Adipocyte (in vitro differentiated cells): Measurements from ENCODE around the gene ADH7.
"Not testable (repeated sequence)": the region's sequence is repeated elsewhere in the genome, so short reads cannot be mapped to it uniquely, and the experiment has no call there.

Experiments used
- DNase-seq: peaks from one replicate; pipeline ENCODE4 v3.0.0-alpha.2; 2015; ENCODE audit warnings: low read depth
- H3K27me3 ChIP-seq: replicated peaks from 2 replicates; pipeline ENCODE4 v1.7.0; 2013; ENCODE audit warnings: mild to moderate bottlenecking, low read length, moderate library complexity; ENCODE audit not compliant: control insufficient read depth, insufficient read depth
- H3K36me3 ChIP-seq: 2 replicates; pipeline ENCODE4 v1.7.0; 2013; ENCODE audit warnings: low read length, mild to moderate bottlenecking, moderate library complexity; ENCODE audit not compliant: control insufficient read depth, insufficient read depth, severe bottlenecking
- H3K4me1 ChIP-seq: 2 replicates; pipeline ENCODE4 v1.7.0; 2013; ENCODE audit warnings: mild to moderate bottlenecking, low read length, moderate library complexity; ENCODE audit not compliant: control insufficient read depth, insufficient read depth
- H3K4me3 ChIP-seq: 2 replicates; pipeline ENCODE4 v1.7.0; 2013; ENCODE audit warnings: mild to moderate bottlenecking, low read length, moderate library complexity
- H3K9ac ChIP-seq: 2 replicates; pipeline ENCODE4 v1.7.0; 2013; ENCODE audit warnings: mild to moderate bottlenecking, low read length, moderate library complexity
- H3K9me3 ChIP-seq: 2 replicates; pipeline ENCODE4 v1.7.0; 2013; ENCODE audit warnings: mild to moderate bottlenecking, low read length, moderate library complexity; ENCODE audit not compliant: control insufficient read depth

ADH7 gene

DNA sequence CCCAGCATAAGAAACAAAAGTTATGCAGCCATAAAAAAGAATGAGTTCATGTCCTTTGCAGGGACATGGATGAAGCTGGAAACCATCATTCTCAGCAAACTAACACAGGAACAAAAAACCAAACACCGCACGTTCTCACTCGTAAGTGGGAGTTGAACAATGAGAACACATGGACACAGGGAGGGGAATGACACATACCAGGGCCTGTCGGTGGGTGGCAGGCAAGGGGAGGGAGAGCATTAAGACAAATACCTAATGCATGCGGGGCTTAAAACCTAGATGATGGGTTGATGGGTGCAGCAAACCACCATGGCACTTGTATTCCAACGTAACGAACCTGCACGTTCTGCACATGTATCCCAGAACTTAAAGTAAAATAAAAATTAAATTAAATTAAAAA is 19.4 kb downstream of the ADH7 start:
- not testable (repeated sequence) for H3K9me3 ChIP-seq, H3K27me3 ChIP-seq, H3K36me3 ChIP-seq, DNase-seq, H3K4me3 ChIP-seq, H3K9ac ChIP-seq
- peaks cover 39% of the 10 kb centered on the region for H3K4me1 ChIP-seq

DNA sequence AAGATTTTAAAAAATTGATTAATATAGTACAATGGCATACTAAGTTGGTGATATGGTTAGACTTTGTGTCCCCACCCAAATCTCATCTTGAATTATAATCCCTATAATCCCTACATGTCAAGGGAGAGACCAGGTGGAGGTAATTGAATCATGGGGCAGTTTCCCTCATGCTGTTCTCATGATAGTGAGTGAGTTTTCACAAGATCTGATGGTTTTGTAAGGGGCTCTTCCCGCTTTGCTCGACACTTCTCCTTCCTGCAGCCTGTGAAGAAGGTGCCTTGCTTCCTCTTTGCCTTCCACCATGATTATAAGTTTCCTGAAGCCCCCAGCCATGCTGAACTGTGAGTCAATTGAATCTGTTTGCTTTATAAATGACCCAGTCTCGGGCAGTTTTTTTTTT is 20.2 kb downstream of the ADH7 start:
- peak overlapping the region; percentile 6 for H3K9ac ChIP-seq
- H3K36me3 ChIP-seq, H3K9me3 ChIP-seq, H3K27me3 ChIP-seq, H3K4me3 ChIP-seq, DNase-seq: not testable (repeated sequence)
- peaks cover 39% of the 10 kb centered on the region for H3K4me1 ChIP-seq

DNA sequence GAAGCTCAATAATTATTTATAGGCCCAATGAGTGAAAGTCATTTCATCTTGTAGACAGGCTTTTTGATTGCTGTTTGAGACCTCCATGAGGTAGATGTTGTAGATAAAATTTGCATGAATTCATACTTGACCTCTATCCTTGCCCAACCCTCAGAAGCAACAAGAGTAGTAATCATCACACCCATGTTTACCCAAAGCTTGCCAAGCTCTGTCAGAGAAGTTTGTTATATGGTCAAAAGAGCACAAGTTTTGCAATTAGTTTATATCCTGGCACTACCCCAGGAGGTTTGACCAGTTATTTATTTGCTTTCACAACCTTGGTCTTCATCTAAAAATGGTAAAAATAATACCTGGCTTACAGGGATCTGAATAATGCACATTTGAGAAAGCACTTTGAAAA is 20.7 kb downstream of the ADH7 start:
- H3K9me3 ChIP-seq = no peaks in the 10 kb centered on the region

DNA sequence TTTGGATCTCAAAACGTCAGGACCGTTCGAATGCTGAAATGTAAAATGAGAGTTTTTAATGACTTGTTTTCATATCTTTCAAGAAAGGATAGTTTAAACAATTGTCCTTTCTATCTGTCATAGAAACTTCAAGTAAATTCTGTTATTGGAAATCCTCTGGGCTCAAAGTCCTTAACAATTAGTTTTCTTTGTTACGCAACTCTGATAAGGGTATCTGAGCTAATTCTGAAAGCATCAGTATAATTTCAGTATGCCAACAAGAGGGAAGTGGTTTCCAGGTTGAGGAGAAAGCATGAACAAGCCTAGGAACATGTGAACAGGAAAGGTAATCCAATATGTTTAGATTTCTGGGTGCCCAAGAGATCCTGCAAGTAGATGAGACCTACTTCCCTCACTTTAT is 22.0 kb downstream of the ADH7 start:
- peaks cover 40% of the 10 kb centered on the region for H3K4me1 ChIP-seq
- no peaks in the 10 kb centered on the region for H3K9me3 ChIP-seq
- no peak for DNase-seq
- H3K9ac ChIP-seq = peak overlapping the region; percentile 23
- no peaks in the 10 kb centered on the region for H3K36me3 ChIP-seq
- no peak overlapping the region for H3K4me3 ChIP-seq
- H3K27me3 ChIP-seq = no peaks in the 10 kb centered on the region

More for the DNA sequence above, 20.7 kb downstream of the ADH7 start:
- Histone ChIP-seq H3K9ac (no peak overlapping the region), H3K27me3 (no peaks in the 10 kb centered on the region), H3K36me3 (no peaks in the 10 kb centered on the region), H3K4me1 (peaks cover 36% of the 10 kb centered on the region), H3K4me3 (no peak overlapping the region)
- peak; percentile 65 for DNase-seq

DNA sequence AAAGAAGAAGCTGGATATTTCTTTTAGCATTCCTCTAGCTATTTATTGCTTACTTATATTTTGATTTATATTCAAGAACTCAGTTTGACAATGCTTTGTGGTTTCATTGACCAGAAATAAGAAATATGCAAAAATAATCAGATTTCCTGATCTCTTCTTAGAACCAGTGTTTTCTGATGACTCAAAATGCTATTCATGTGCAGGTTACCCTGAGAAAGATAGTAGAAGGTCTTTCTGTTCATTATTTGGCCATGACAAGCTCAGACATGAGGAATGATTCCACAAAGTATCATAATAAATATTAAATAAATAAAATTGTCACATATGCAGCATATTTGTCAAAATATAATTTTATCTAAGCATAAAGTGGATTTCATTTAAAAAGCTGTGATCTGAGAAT is 24.1 kb downstream of the ADH7 start:
- H3K36me3 ChIP-seq = no peaks in the 10 kb centered on the region
- H3K9ac ChIP-seq = no peak overlapping the region
- H3K4me3 ChIP-seq = no peak overlapping the region
- no peaks in the 10 kb centered on the region for H3K27me3 ChIP-seq
- H3K9me3 ChIP-seq = no peaks in the 10 kb centered on the region
- H3K4me1 ChIP-seq = peaks cover 37% of the 10 kb centered on the region
- no peak for DNase-seq

DNA sequence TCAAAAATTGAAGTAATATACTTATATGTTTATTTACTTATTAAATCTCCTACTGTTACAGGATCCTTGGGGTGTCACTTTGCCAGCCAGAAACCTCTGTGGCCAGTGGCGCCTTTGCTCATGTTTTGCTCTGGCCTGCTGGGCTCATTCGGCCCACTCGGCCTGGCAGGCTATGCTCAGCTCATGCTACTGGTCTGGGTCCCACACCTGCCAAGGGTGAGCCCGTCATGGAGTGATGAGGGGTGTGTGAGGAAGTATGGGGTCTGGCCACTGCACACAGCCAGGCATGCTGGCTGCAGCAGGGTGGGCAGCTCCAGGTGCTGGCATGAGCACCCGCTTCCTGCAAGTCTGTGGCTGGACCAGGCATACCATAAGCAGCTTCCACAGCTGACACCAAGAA is 25.1 kb downstream of the ADH7 start:
- H3K36me3 ChIP-seq = no peaks in the 10 kb centered on the region
- no peak overlapping the region for H3K9ac ChIP-seq
- DNase-seq = no peak
- no peaks in the 10 kb centered on the region for H3K27me3 ChIP-seq
- H3K4me1 ChIP-seq = peaks cover 36% of the 10 kb centered on the region
- H3K9me3 ChIP-seq = no peaks in the 10 kb centered on the region
- no peak overlapping the region for H3K4me3 ChIP-seq

DNA sequence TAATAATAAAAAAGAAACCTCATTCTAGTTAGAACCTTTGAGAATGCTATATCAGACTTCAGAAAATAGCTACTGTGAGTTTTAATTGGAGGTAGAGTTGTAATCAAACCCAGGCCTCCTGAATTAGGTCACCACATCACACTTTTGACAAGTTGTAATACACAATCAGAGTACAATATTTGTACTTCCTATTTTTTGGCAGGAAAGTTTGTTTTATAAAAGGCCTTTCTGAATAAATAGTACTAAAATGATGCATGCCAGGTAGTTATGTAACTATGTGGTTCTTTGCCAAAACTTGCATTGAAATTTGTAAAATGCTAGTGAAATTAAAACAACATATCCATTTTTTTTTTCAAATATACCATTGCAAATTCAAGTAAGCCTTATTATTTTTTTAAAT is 26.8 kb downstream of the ADH7 start:
- Histone ChIP-seq H3K9ac (no peak overlapping the region), H3K4me3 (no peak overlapping the region), H3K27me3 (no peaks in the 10 kb centered on the region), H3K9me3 (no peaks in the 10 kb centered on the region), H3K36me3 (no peaks in the 10 kb centered on the region), H3K4me1 (peaks cover 36% of the 10 kb centered on the region)
- peak; percentile 24 for DNase-seq

DNA sequence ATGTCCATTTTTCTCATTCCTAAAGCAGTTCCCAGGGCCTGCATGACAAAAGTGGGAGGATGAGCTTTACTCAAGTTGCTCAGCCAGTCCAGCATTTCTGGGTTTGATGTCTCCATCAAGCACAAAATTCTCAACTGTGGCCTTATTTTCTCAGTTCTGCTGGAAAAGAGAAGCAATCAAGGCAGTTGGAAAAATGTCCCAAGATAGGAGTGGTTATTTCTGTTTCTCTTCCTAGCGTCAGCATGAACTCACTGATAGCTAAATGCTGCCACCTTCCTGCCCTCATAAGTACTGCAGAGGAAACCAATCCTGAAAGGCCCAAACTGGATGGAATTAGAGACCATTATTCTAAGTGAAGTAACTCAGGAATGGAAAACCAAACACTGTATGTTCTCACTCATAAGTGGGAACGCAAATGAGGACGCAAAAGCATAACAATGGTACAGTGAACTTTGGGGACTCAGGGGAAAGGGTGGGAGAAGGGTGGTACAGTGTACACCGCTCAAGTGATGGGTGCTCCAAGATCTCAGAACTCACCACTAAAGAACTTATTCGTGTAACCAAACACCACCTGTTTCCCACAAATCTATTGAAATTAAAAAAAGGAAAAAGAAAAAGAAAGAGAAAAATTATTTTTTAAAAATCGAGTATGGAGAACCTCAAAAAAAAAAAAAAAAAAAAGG is 29.6 kb downstream of the ADH7 start:
- Histone ChIP-seq H3K4me3 (peak overlapping the region; percentile 61), H3K9me3 (no peaks in the 10 kb centered on the region), H3K36me3 (no peaks in the 10 kb centered on the region), H3K4me1 (peaks cover 56% of the 10 kb centered on the region), H3K27me3 (no peaks in the 10 kb centered on the region), H3K9ac (peak overlapping the region; percentile 85)
- DNase-seq = peak; percentile 92

DNA sequence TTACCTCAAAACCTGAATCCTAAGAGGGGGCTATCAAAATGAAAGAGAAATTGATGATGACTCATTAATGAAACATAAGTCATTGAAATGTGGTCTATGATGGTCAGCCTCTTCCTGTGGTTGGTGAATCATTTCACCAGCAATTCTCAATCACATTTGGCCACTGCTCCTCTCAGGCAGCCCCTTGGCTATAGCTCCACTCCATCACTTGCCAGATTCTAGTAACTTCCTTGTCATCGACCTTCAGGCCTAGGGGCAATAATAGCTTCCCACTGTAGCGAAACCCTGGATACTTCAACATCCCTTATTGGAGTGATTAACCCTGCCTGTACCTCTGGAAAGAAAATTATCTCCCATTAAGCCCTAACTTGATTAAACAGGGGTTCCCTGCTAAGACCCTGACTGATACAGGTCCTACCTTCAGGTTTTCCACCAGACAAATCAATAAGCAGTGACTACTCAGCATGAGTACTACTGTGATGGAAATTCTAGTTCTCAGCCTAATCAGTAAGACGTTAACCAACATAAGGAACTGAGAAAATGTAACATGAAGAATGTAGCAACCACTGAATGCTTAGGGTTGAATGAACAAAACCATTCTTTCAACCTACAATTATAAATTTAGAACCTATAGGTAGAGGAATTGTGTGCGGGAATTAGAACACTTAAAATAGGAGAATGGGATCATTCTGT is 30.4 kb downstream of the ADH7 start:
- Histone ChIP-seq H3K4me3 (peak overlapping the region; percentile 61), H3K27me3 (no peaks in the 10 kb centered on the region), H3K9ac (peak overlapping the region; percentile 85), H3K36me3 (no peaks in the 10 kb centered on the region), H3K9me3 (no peaks in the 10 kb centered on the region), H3K4me1 (peaks cover 59% of the 10 kb centered on the region)
- peak; percentile 75 for DNase-seq

DNA sequence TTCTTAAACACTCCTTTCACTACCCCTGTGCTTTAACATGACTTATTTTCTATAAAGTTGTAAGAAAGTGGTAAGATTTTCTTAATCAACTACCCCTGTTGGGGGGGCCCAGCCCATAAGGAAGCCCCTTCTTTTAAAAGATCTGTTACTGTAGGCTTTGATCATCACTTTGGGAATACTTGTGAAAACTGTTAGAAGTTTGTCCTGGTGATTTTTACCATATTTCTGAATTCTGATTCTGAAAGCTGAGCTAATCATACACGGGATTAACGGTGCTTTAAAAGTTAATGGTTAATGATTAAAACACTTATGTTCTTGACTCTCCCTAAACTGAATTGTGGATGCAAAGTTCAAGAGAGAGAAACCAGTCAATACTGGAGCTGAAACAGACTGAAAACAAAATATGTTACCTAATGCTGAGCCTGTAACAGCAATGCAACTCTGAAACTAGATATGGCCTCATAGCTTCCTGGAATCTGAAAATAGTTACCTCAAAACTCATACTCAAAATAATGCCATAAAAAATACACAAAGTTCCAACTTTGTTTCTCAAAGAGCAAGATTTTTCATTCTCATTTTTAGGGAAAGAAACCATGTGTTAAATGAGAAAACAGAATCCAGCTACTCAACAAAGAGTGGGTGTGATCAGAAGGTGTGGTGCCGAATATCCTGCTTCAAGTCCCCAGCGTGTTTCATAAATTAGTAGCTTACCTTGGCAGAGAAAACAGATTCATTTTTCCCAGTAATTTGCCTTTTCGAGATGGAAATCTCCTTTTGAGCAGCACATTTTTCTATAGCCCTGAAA is 31.6 kb downstream of the ADH7 start:
- Histone ChIP-seq H3K4me1 (peaks cover 59% of the 10 kb centered on the region), H3K27me3 (no peaks in the 10 kb centered on the region), H3K9me3 (no peaks in the 10 kb centered on the region), H3K9ac (peak overlapping the region; percentile 85), H3K36me3 (no peaks in the 10 kb centered on the region), H3K4me3 (peak overlapping the region; percentile 61)
- peak; percentile 79 for DNase-seq

DNA sequence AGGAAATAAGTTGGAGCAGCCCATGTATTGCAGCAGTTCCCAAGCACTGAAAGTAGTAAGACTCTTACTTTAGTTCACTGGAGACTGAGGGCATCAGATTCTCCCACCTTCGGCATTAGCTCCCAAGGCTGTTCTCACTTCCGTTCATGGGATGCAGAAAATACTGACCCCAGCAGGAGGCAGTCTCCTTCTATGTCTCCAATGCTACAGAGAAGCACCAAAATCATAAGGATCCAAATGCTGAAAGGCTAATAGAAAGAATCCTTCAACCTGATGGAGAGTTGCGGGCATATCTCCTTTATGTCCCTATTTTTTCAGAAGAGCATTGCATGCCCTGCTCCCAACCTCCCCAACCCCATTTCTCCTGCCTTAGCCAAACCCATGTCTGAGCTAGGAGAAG is 32.4 kb downstream of the ADH7 start:
- DNase-seq = no peak
- Histone ChIP-seq H3K4me1 (peaks cover 52% of the 10 kb centered on the region), H3K36me3 (no peaks in the 10 kb centered on the region), H3K9ac (peak overlapping the region; percentile 85), H3K4me3 (no peak overlapping the region), H3K27me3 (no peaks in the 10 kb centered on the region), H3K9me3 (peaks cover 6% of the 10 kb centered on the region)
